Measurements from ENCODE around the gene KDM4D.

DNA sequence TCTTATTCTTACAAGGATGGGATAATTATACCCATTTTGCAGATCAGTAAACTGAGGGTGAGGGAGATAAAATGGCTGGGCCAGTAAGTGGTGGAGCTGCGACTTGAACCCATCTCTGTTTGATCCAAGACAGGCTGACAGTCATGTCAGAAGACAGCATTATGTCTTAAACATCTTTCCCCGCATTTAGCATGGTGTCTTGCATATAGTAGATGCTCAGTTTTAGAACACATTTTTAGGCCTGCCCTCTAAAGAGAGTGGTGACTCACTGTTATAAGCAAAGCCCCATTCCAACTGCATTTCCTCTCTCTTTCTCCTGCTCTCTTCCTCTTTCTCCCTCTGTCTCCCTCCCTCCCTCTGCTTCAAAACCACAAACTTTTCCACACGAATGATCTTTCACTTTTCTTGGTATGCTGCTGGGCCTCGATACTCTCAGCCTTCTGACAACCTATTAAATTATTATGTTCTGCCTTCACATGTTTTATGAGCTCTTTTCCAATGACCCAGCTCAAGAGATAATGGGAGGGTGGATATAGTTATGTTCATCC, 25.4 kb upstream of the KDM4D start:
- TF ChIP-seq POLR2A (IDR thresholded peaks at IDR 0.05) = no peak
- TF ChIP-seq, protein P1, sequence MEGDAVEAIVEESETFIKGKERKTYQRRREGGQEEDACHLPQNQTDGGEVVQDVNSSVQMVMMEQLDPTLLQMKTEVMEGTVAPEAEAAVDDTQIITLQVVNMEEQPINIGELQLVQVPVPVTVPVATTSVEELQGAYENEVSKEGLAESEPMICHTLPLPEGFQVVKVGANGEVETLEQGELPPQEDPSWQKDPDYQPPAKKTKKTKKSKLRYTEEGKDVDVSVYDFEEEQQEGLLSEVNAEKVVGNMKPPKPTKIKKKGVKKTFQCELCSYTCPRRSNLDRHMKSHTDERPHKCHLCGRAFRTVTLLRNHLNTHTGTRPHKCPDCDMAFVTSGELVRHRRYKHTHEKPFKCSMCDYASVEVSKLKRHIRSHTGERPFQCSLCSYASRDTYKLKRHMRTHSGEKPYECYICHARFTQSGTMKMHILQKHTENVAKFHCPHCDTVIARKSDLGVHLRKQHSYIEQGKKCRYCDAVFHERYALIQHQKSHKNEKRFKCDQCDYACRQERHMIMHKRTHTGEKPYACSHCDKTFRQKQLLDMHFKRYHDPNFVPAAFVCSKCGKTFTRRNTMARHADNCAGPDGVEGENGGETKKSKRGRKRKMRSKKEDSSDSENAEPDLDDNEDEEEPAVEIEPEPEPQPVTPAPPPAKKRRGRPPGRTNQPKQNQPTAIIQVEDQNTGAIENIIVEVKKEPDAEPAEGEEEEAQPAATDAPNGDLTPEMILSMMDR (IDR thresholded peaks at IDR 0.05) = no peak
- TF ChIP-seq POLR2AphosphoS5 (IDR thresholded peaks at IDR 0.05) = no peak
